ENCODE results near the gene CHERP.

The CHERP gene

DNA sequence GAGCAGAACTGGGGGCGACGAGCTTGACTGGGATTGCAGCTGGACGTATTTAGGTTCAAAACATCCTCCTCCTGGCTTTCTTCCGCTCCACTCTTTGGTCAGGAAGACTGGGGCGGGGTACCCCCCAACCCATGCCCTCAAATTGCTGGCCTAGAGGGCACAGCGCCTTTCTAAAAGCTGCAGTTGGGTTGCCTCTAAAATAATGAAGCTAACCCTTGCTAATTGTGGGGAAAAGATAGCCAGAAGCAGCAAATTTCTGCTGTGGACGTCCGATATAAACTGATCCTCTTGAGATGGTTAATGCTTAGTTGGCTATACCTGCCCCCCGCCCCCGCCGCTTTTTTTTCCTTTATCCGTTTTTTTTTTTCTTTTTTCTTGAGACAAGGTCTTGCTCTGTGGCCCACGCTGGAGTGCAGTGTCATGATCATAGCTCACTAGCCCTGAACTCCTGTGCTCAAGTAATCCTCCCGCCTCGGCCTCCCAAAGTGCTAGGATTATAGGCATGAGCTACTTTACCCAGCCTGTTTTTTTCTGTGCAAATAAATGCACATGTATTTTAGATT, 754 bp upstream of the CHERP start:
- no peak for DNase-seq

DNA sequence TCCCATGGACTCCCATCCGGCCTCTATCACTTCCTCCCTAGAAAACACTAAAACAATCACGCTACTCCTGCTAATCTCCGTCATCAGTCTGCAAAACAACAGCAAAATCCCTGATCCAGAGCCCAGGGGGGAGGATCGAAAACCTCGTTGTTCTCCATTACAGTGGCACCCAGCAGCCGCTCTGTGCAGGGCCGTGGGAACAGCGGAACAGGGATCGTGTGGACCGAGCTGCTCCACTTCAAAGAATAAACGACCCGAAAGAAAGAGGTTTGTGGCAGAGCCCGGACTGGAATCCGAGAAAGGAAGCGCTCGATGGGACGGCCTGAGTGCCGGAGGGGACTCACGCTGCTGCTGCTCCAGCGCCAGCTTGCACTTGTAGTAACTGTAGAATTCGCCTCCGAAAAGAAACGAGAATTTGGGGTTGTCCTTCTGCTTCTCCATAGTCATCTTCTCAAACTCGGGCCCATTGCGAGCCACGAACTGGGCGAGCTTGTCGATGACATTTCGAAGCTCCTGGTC, 652 bp downstream of the CHERP start:
- peak; percentile 9 for DNase-seq

DNA sequence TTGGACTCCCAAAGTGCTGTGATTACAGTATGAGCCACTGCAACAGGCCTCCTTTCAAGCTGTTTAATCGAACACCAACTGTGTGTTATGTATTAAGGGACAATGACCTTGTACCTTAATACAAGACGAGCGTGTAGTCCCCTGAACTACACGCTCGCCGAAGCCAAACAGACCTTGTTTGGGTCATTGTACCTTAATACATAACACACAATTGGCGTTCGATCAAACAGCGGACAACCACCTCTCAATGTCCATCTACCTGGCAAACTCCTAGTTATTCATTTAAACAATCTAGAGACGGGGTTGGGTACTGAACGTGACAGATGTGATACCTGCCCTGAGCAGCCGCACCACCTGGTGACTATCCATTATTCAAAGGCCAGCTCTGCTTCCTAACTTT, 1.3 kb downstream of the CHERP start:
- no peak for DNase-seq

DNA sequence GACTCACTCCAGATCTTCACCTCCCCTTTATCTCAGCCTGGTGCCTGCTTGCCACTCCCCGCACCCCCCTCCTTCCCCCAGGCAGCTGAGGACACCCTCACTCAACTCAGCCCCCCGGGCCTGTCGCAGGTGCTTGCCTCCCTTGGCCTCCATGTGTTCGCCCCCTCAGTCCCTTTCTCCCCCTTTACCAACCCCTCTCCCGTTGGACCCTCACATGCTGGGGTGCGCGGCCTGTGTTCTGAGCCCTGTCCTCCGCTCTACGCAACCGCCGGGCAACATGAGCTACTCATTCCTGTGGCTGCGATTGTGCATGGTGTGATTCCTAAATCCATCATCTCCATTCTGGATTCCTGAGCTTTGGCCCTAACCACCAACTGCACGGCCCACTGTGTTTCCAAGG, 5.1 kb downstream of the CHERP start:
- DNase-seq = no peak

DNA sequence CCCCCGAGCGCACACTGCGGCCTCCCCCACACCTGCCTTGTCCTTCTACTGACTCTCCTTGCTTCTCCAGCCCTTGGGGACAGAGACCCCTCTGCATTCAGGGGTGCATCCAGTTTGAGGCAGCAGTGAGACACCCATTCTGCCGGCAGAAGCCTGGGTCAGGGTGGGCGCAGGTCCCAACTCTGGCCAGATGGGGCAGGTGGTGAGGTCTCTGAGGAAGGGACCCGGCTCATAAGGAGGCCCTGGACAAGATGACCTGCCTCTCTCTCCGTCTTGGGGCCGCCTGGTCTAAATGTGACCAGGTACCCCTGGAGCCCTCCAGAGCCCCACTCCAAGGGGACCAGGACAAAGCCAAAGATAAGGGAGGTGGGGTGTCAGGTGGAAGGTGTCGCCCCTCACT, 6.1 kb downstream of the CHERP start:
- DNase-seq = no peak

DNA sequence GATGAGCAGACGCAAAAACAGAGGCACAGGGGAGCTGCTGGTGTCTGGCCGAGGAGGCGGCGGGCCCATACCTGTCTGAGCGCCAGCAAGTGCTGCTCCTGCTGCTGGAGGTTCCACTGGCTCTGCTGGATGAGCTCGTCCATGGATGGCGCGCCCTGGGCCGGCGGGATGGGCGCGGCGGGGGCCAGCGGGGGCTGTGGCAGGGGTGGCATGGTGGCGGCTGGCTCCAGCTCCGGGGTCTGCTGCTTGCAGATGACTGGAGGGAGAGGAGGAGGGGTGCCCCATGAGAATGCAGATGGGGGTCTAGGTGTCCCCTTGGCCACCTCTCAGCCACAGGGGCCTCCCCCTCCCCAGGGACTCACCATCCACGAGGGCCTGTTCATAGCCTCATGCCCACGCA, 6.9 kb downstream of the CHERP start:
- DNase-seq = no peak

DNA sequence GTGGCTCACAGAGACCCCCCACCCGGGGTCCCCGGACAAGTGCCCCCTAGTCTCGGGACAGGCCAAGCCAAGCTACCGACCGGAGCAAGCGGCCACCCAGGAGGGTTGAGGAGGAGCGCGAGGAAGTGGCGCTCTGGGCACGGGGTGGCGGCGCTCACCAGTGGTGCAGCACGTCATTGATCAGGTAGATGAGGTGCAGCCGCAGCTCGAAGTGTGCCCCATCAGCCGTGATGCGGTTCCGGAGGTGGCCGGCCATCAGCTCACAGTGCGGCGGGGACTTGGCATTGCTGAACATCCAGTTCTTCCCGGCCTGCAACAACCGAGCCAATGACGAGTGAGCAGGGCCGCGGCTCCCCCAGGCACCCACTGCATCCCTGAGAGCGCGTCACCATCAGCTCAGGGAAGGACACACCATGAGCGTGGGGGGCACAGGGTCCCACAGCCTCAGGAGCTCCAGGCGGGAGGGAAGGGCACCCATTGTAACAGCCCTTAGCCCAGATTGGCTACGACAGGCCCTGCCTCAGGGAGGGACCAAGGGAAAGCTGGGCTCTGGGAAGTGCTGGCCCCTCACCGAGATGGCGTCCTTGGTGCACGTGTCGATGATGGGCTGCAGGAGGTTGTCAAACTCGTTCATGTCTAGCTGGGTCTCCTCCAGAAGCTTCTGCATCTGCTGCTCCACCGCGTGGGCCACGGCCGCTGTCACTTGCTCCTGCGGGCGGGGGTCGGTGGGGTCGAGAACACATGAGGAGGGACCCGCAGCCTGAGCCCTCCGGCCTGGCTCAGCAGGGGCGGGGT, 9.6 kb downstream of the CHERP start:
- no peak for DNase-seq

DNA sequence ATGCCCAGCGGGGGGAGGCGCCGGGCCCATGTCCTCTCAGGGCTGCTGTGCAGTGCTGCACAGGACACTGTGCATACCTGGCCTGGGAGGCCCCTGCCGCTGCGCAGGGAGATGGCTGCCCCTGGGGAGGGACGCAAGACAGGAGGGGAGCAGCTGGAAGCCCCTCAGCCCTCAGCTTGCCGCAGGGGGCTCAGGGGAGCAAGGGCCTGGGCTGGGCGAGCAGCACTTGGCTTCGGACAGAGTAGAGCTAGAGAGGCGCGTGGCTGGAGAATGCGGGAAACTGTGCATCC, 10.9 kb downstream of the CHERP start:
- no peak for DNase-seq

DNA sequence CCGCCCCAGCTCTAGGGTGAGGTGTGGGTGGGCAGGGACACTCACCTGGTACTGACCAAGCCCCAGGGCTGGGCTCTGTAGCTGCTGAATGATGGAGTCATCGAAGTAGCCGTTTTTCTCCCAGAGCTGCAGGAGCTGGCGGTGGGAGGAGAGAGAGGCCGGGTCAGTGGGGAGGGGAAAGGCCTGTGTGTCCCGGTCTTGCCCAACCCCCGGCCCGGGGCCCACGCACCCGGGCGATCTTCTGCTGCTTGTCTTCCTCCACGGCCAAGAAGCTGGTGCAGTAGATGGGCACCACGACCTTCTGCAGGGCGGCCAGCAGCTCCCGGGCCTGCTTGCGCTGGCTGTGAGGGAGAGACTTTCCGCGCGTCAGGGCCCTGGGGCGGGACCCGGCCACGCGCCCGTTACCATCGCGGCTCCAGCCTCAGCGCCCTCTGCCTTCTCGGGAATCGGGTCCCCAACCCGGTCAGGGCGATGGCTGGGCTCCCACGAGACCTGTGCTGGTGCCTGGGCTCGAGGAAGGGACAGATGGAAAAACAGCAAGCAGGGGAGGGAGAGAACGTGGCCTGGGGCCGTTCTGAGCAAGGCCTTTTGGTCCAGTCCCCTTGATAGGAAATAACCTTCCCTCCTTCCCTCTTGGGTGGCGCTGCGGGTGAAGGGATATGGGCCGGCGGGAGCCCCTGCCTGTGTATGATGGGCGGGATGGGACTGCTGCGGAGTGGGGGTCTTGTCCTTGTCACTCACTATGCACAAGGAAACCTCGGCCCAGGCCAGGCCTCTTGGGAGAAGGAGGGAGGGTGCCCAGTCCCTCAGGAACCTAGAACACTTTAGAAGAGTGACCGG, 11.5 kb downstream of the CHERP start:
- no peak for DNase-seq

DNA sequence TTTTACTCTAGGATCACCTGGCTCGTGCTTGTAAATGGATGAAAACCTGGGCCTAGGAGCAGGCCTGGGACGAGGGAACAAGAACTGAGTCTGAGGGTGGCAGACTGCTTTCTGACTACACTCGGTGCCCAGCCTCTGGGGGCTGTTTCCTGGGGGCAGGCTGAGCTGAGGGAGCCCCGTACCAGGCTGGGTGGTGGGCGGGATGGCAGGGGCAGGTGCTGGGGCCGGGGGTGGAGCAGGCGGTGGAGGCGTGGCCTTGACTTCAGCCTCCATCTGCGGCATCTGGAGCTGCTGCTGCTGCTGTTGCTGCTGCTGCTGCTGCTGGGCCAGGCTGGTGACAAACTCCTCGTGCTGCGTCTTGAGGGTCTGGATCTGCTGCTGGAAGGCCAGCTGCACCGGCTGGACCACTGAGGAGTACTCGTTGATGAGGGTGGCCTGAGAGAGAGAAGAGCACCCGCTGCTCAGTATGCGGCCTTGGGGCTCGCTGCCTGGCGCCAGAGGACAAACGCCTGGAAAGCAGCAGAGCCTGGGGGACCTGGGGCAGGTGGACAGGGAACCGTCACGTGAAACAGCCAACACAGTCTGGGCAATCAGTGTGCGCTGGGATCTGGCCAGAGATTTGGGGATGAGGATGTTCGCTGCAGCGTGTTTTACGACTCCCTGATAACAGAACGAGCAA, 12.6 kb downstream of the CHERP start:
- DNase-seq = no peak

DNA sequence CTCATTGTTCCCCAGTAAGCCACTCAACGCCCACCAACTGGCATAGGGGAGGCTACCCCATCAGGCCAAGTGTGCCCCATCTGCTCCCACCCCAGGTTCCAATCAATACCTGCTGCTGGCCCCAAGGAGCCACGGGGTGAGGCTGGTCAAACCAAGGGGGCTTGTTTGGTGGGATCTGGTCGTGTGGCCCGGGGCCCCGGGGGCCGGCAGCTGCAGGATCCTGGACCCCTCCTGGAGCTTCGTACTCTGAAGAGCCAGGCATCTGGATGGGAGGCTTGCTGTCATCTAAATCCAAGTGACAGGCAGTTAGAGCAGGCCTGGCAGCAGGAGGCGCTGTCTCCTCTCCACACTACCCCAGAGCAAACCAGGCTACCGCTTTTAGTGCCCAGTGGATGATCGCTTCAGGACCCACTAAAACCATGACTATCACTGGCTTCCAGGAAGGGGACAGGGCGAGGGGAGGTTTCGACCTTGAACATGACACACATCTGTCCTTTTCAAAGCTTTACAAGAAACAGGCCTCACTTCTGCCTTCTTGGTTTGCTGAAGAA, 14.2 kb downstream of the CHERP start:
- DNase-seq = no peak

DNA sequence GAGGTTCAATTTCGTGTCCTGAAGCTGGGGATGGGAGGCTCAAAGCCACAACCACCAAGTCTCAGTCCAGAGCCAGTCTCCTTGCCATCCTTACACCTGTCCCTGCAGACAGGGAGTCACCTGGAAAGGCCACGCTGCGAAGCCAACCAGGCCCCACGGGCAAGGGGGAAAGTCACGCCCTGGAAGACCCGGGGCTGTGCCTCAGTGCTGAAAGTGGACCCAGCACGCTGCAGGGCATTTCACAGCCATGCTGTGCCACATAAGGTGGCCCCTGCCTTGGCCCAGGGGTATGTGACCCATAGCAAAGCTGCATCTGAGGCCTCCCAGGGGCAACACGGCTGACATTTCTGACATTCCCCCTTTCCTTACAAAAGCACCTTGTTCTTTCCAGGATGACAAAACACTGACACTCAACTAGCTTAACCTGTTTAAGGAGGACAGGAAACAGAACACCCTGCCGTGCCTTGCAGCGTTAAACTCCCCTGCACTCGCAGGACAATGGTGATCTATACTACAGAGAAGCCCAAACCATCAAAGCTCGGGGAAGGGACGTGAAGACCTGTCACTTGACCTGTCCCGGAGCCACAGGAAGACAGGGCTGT, 14.8 kb downstream of the CHERP start:
- no peak for DNase-seq

DNA sequence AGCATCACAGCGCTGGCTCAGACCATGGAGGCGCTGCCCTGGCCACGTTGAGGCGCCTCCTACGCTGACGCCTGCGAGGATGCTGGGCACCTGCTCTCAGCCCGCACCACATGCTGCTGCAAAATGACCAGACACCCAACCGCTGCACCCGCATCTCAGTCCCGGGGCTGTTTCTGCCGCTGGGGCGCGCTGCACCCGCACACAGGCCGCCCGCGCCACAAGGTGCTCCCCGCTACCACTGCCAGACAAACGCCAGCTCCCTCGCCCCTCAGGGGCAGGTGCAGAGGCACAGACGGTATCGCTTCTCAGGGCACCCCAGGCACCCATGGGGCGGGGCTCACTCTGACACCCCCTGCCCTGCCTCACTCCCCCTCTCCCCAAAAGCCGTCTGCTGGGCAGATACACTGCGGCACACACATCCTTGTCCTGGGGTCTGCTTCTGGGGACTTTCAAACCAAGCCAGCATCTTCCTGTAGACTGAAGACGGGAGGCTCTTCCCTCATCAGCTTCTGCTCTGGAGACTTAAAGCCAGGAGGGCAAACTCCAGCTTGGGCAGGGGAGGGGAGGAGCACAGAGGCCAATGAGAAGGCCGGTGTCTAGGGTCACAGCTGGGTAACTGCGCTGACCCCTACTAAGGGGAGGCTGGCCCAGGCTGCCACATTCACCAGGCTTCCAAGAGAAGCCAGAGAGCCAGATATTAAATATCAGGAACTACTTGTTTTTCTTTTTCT, 16.3 kb downstream of the CHERP start:
- no peak for DNase-seq

DNA sequence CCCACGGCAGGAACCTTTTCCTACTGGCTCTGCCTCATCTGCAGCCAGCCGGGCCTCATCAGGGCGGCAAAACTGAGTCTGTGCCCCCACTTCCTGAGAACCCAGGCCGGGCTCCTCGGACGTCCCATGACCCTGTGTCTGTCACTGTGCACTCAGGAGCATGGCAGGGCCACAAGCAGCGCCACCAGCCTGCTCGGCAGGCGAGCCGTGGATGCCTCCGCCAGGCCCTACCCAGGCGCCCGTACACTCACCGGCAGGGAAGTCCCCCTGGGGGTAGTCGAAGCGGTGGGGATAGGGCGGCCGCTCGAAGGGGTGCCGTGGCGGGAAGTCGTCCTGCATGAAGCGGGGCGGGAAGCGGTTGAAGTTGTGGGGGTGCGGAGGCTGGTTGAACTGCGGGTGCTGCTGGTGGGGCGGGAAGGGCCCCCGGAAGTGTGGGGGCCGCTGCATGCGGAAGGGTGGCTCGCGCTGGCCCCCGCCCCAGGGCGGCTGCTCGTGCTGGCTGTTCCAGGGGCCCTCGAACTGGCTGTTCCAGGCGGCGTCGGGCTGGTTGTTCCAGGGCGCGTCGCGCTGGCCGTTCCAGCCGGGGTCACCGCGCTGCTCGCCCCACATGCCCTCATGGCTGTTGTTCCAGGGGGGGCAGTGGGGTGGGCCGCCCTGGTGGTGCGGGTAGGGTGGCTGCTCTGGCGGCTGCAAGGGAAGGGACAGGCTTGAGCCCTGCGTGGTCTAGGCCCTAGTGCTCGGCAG, 17.1 kb downstream of the CHERP start:
- no peak for DNase-seq

DNA sequence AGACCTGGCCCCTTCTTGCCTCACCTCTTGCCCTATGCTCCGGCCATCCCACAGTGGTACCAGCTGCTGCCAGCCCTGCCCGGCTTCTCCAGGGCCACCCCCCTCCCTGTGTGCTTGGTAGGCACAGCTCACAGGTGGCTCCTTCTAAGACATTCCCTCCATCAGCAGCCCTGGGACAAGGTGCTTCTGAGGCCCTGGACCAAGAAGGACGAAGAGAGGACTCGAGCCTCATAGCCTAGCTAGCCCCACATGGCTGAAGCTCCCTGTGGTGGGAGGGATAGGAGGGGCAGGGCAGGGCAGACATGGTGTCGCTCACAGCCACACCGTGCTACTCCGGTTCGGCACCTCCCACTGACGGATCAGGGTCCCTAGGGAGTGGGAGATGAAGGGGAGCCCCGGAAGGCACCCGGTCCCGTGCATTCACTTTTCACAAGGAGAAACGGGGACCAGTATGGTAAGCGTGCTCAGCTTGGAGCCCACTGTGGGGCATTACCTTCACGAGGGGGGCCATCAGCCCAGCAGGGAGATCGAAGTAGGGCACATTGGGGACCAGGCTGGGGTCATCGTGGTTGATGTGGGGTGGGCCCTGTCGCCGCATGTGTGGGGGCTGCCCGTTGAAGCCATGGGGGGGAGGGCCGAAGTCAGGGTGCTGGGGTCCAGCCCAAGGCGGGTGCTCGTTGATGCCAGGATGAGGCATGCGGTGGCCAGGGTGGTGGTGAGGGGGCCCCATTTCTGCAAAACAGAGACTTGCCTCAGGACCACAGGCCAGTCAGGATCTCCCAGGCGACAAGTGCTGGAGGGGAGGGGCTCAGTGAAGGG, 19.5 kb downstream of the CHERP start:
- DNase-seq = no peak

DNA sequence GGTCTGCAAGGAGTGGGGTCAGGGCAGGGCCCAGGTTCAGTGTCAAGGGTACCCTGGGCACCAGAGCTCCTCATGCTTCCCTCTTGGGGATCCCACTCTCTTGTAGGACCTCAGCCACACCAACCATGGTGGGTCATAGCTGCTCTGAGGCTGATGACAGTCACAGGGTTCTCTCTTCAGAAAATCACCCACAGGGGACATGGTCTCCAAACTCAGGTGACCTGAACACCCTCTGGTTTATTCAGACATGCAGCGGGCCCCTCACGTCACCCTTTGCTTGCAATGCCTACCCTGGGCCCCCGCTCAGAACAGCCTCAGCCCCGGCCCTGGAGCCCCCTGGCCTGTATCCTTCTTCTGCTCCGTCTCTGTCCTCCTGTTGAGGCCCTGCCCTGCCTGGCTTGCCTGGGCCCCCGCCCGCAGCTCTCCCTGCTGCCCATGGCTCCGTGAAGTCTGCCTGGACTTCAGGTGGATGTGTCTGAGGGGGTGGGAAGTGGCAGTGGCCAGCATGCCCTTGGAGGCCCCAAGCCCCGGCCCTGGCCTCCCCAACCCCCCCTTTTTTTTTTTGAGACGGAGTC, 20.4 kb downstream of the CHERP start:
- DNase-seq = no peak

DNA sequence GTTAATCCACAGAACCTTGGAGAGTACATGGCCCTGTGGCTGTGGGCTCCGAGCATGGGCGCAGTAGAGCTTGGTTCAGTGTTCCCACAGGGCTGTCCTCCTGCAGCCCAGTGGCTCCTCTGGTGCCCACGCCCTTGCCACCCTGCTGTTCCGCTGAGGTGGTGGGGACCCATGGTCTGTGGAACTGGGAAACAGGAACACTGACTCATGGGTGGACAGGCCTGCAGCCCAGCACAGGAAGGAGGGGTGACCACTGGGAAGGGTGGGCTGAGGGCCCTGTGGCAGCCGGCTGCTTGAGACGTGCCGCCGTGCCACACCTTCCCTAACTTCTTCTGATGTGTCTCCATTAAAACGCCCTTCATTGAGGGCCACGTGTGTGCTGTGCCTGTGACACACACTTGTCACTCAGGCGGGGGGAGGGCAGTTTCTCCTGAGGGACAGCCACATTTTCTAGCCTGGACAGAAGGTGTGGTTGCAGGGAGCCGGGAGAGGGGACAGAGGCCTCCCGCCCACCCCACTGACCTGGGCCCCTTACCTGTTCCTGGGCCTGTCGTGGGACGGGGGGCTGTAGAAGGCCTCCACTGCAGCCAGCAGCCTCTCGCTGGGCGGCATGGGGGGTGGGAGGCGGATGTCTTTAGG, 21.1 kb downstream of the CHERP start:
- no peak for DNase-seq

DNA sequence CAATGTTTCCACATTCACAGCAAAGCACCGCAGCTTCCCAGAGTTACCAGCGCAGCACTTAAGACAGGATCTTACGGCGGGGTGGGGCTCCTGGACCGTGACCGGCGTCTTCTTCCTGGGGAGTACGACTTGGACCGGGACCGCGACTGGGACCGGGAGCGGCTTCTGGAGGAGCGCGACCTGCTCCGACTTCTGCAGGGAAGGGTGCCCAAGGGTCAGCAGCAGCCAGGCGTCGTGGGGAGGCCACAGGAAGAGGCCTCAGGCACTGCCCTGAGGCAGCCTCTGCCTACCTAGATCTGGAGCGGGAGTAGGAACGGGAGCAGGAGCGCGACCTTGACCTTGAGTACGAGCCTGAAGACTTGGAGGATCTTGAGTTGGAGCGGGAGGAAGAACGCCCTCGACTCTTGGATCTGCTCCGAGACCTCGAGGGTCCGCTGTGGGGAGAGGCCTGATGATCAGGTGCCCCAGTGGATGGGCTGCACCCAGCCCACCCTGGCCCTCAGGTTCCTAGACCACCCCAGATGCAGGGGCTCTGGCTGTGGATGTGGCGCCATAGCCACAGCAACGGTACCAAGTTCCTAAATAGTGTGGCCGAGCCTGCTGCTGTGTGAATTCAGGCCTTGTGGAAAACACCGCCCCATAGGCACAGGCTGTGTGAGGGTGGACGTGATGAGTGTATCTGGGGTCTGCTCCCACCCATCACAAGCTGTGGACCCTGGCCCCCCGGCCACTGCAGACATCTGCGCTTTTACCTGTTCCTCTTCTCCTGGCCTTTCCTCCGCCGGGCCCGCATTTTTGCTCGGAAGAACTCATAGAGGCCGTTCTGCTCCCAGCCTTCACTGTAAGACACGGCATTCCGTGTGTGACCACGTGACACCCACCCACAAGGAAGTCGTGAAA, 21.9 kb downstream of the CHERP start:
- no peak for DNase-seq
